HG02870 (cell line): ENCODE data around the gene HPF1.
"Not testable (repeated sequence)": the region's sequence is repeated elsewhere in the genome, so short reads cannot be mapped to it uniquely, and the experiment has no call there.

Experiments
- ATAC-seq: cut with Tn5 transposase; IDR thresholded peaks from one replicate; pipeline ENCODE4 v1.9.1; 2021; ENCODE audit warnings: mild to moderate bottlenecking, moderate library complexity; ENCODE audit not compliant: unreplicated experiment

The HPF1 gene

GRCh38 chr4:169757575-169758184 lies at the start of gene HPF1:
Gene HPF1 (minus strand): TSS chr4:169757944. CDS start chr4:169757877, 67 bp downstream.
- ATAC-seq, result peak; percentile 93

- ATAC-seq, result not testable (repeated sequence)
These were observed 49.0 kb upstream of the HPF1 start for GRCh38 chr4:169806770-169807169.

- ATAC-seq, result no peak
These were observed 45.7 kb upstream of the HPF1 start for GRCh38 chr4:169803413-169803812.

DNA sequence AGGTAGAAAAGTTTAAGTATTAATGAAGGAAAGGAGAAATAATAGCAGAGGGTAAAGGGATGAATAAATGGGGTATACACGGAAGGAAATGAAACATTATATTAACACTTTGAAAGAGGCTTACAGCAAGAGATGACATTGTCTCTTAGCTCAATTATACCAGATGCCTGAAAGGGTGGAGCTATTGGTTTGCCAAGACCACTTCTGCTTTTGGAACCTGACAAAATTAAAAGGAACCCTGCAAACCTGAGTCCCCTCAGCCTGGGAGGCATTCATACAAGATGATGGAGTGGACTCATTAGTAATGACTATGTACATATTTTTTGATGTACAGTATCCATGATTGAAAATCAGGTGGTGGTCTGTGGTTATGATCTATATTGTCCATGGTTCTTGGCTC lies 45.1 kb upstream of the HPF1 start:
- ATAC-seq, result no peak

GRCh38 chr4:169800541-169800940 lies 42.8 kb upstream of the HPF1 start:
- ATAC-seq, result no peak

DNA sequence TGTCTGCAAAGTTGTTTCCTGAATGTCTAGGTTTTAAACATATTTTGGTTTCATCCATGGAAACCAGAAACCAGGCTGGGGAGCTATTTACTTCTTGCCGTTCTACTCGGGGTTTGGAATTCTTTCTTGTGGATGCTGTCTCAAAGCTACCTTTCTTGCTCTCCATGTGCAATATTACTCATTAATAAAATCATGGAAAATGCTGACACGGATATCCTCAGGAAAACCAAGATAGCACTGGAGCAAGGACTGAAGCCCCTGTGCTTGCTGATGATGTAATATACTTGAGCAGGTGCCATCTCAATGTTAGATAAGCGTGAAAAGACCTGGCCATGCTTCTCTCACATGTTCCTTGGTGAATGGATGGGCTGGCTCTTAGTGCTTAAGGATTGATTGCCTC lies 41.5 kb upstream of the HPF1 start:
- no peak for ATAC-seq

GRCh38 chr4:169795585-169795984 lies 37.8 kb upstream of the HPF1 start:
- no peak for ATAC-seq

GRCh38 chr4:169791527-169792156 lies 33.9 kb upstream of the HPF1 start:
- no peak for ATAC-seq

DNA sequence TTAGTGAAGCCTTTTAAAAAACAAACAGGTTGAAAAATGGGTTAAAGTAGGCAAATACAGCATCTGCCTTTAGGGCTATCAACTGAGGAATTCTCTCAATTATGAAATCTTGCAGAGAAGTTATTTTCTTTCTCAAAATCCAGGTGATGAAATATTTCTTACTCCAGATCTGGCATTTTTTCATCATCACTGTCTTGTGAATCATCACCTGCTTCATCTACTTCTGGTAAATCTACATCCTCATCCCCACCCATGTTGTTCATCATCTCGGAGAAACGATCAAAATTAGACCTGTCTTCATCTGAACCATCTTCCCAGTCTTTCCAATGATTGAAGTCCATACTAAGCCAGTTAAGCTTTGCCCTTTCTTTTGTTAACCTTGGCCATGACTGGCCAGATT lies 33.3 kb upstream of the HPF1 start:
- no peak for ATAC-seq

DNA sequence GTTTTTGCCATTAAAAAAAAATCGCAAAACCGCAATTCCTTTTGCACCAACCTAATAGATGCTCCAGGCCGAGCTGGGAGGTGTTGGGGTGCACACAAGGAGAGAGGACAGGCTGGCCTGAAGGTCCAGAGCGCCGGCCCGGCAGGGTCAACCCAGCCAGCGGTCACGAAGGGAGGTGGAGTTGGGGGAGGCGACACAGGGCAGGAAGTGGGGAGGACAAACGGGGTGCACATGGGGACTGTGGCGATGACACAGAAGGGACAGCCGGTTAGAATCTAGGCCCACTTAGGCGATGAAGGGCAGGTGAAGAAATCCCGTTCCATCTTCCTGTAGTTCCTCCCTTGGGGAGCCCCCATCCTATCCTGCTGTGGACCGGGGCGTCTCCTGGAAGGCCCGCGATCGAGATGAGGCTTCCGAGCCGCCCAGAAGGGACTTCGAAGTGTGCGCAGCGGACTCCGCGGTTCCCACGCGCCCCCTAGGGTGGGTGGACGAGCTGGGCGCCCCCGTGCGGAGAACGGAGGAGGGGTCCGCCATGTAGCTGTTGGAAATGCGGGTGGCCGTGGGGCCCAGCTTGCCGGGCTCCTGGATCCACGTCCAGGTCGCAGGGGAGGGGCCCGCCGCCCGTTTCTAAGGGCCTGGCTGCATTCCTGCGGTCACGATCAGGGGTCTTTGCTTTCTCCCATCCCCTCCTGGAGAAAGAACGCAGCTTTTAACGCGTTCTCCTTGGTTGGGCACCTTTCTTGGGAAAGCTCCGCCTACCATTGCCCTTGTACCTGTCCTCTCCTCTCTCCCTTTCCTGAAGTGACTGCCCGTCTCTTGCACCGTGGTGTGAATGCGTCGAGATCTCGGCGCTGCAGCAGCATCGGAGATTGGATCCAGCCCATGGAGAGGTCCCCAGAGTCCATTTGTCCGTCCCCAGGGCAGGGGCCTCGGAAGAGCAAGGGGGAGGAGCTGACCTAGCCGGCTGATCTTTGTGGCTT lies 17.0 kb upstream of the HPF1 start:
- ATAC-seq, result no peak

GRCh38 chr4:169773889-169774288 lies 16.1 kb upstream of the HPF1 start:
- ATAC-seq, result no peak

- ATAC-seq, result not testable (repeated sequence)
These were observed 13.9 kb upstream of the HPF1 start for GRCh38 chr4:169771556-169772080.

GRCh38 chr4:169770416-169770815 lies 12.7 kb upstream of the HPF1 start:
- no peak for ATAC-seq

GRCh38 chr4:169768385-169768784 lies 10.6 kb upstream of the HPF1 start:
- ATAC-seq, result no peak

DNA sequence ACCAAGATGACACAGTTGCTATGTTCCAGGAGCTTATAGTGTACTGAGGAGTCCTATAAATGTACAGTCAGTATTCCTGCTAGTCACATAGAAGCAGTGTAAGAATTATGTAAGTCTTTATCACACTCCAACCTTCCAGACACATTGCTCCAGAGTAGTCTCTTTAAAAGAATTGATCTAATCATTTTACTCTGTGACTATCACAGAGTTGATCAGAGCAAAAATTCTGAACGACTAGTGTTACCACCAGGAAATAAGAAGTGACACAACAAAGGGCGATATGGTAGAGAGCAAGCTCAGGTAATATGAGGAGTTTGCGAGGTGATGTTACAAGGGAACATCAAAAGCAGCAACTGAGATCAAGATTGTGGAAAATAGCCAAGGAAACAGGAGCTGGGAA lies 9.0 kb upstream of the HPF1 start:
- ATAC-seq, result no peak

DNA sequence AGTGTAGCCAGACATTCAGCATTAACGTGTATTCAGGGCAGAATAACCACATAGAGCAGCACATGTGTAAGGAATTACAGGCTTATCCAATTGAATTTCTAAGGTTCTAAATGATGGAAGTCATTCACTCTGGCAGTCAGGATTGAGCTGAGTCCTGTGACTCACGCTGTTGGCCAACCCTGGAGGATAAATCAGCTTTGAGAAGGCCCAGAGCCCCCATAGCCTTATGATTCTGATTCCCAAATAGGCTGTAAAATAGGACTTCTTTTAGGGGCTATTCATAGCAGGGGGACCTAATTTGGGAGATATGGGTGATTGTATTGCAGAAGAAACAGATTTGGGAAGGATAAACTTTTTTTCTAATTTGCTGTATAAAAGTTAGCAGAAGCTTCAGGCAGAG lies 8.1 kb upstream of the HPF1 start:
- ATAC-seq, result no peak

- ATAC-seq, result no peak
These were observed 4.1 kb upstream of the HPF1 start for GRCh38 chr4:169761846-169762245.

GRCh38 chr4:169758401-169758962 lies 738 bp upstream of the HPF1 start:
- no peak for ATAC-seq

GRCh38 chr4:169756971-169757574 lies 671 bp downstream of the HPF1 start:
- ATAC-seq, result peak; percentile 31

- no peak for ATAC-seq
These were observed 12.5 kb downstream of the HPF1 start for GRCh38 chr4:169745291-169745690.

GRCh38 chr4:169744601-169745000 lies 13.1 kb downstream of the HPF1 start:
- no peak for ATAC-seq
